Neuronal stem cell (in vitro differentiated cells): ENCODE results near the gene RYR2.

Experiments
- DNase-seq: peaks from one replicate; pipeline ENCODE4 v3.0.0-alpha.2; 2013; ENCODE audit warnings: low spot score
- H2AFZ ChIP-seq: one replicate; pipeline ENCODE4 v1.6.1; 2013; ENCODE audit warnings: mild to moderate bottlenecking, low read length, inconsistent platforms
- H2AK5ac ChIP-seq: 2 replicates; pipeline ENCODE4 v1.6.1; 2013; ENCODE audit warnings: low read depth, mild to moderate bottlenecking, inconsistent platforms, low read length, moderate library complexity, mixed read lengths
- H2BK120ac ChIP-seq: 2 replicates; pipeline ENCODE4 v1.6.1; 2013; ENCODE audit warnings: low read depth, mild to moderate bottlenecking, inconsistent platforms, low read length, moderate library complexity, mixed read lengths
- H2BK12ac ChIP-seq: one replicate; pipeline ENCODE4 v1.6.1; 2013; ENCODE audit warnings: low read length, inconsistent platforms
- H2BK15ac ChIP-seq: 2 replicates; pipeline ENCODE4 v1.6.1; 2013; ENCODE audit warnings: mild to moderate bottlenecking, low read length, inconsistent platforms, mixed read lengths
- H2BK5ac ChIP-seq: one replicate; pipeline ENCODE4 v1.6.1; 2013; ENCODE audit warnings: inconsistent platforms, mild to moderate bottlenecking, low read length, moderate library complexity
- H3K14ac ChIP-seq: one replicate; pipeline ENCODE4 v1.6.1; 2013; ENCODE audit warnings: low read length, inconsistent platforms
- H3K18ac ChIP-seq: 2 replicates; pipeline ENCODE4 v1.6.1; 2013; ENCODE audit warnings: low read length, inconsistent platforms
- H3K23ac ChIP-seq: 2 replicates; pipeline ENCODE4 v1.6.1; 2013; ENCODE audit warnings: low read depth, mild to moderate bottlenecking, mixed read lengths, low read length, inconsistent platforms; ENCODE audit not compliant: poor library complexity
- H3K27ac ChIP-seq: replicated peaks from 3 replicates; pipeline ENCODE4 v1.5.1; 2013; ENCODE audit warnings: low read length, inconsistent platforms
- H3K27me3 ChIP-seq, 3 experiments: 2 replicates each; pipeline ENCODE4 v1.6.1; 2013; ENCODE audit warnings: low read length in 3 of 3, mild to moderate bottlenecking in 2 of 3, inconsistent platforms in 1 of 3, low read depth in 1 of 3, mixed read lengths in 1 of 3, moderate library complexity in 1 of 3; ENCODE audit not compliant: control insufficient read depth in 3 of 3, insufficient read depth in 3 of 3
- H3K36me3 ChIP-seq, 2 donors: replicated peaks in 1 of 2; 2 replicates each; pipeline ENCODE4 v1.6.1; 2013; ENCODE audit warnings: low read length in 2 of 2; ENCODE audit not compliant: control insufficient read depth in 2 of 2, insufficient read depth in 2 of 2
- H3K4ac ChIP-seq: 2 replicates; pipeline ENCODE4 v1.6.1; 2013; ENCODE audit warnings: inconsistent platforms, mild to moderate bottlenecking, low read length, moderate library complexity
- H3K4me1 ChIP-seq, 2 donors: 1 replicate in 1 of 2; 2 replicates in 1 of 2; pipeline ENCODE4 v1.6.1; 2013; ENCODE audit warnings: low read length in 2 of 2, low read depth in 1 of 2; ENCODE audit not compliant: control insufficient read depth in 2 of 2, insufficient read depth in 1 of 2
- H3K4me2 ChIP-seq: one replicate; pipeline ENCODE4 v1.6.1; 2013; ENCODE audit warnings: mild to moderate bottlenecking, low read length, inconsistent platforms; ENCODE audit not compliant: insufficient read depth, poor library complexity, severe bottlenecking
- H3K4me3 ChIP-seq, 2 donors: 2 replicates each; pipeline ENCODE4 v1.5.1; 2013; ENCODE audit warnings: low read length in 2 of 2, mild to moderate bottlenecking in 2 of 2, inconsistent platforms in 1 of 2, moderate library complexity in 1 of 2
- H3K79me1 ChIP-seq: one replicate; pipeline ENCODE4 v1.6.1; 2013; ENCODE audit warnings: low read depth, mild to moderate bottlenecking, inconsistent platforms, low read length, moderate library complexity
- H3K9ac ChIP-seq: one replicate; pipeline ENCODE4 v1.6.1; 2013; ENCODE audit warnings: mild to moderate bottlenecking, low read depth, low read length, inconsistent platforms; ENCODE audit not compliant: poor library complexity
- H3K9me3 ChIP-seq, 2 donors: replicated peaks in 1 of 2; 2 replicates each; pipeline versions ENCODE3 to v1.6.1; 2013; ENCODE audit warnings: low read length in 2 of 2, mild to moderate bottlenecking in 2 of 2, inconsistent platforms in 1 of 2, low read depth in 1 of 2, mixed read lengths in 1 of 2, moderate library complexity in 1 of 2; ENCODE audit not compliant: control insufficient read depth in 2 of 2, insufficient read depth in 1 of 2
- H4K8ac ChIP-seq: one replicate; pipeline ENCODE4 v1.6.1; 2013; ENCODE audit warnings: low read depth, mild to moderate bottlenecking, inconsistent platforms, low read length, moderate library complexity
- H4K91ac ChIP-seq: one replicate; pipeline ENCODE4 v1.6.1; 2013; ENCODE audit warnings: low read length, low read depth, mild to moderate bottlenecking, inconsistent platforms; ENCODE audit not compliant: poor library complexity
- WGBS, 2 donors: extraction: QIAGEN DNeasy Blood & Tissue Kit; methylation state at CpG; one replicate each; pipeline ENCODE4 v1.1.7; 2013; ENCODE audit warnings: missing lambda C conversion rate in 2 of 2, mixed read lengths in 1 of 2; ENCODE audit not compliant: insufficient read length in 2 of 2, insufficient replicate concordance in 1 of 2; ENCODE audit errors: extremely low coverage in 2 of 2; 5-methylcytosine and 5-hydroxymethylcytosine counted together

Gene RYR2

DNA sequence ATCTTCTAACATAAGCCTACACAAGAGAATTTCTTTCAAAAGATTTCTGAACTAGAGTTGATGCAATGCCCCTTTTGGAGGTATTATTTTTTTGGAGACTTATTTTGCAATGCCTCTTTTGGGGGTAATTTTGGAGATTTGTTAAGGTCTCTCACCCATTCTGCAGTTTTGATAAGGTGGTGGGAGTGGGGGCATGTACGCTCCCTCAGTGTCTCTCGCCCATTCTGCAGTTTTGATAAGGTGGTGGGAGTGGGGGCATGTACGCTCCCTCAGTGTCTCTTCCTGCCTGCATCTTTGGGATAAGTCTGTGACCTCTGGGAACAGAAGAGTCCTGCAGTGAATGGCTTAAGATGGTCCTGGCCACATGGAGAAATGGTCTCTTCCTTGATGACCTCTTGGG lies 536.6 kb downstream of the RYR2 start:
- H3K27me3 ChIP-seq = no peaks in the 10 kb centered on the region
- no peaks in the 10 kb centered on the region for H3K9me3 ChIP-seq
- H3K9ac ChIP-seq = no peak overlapping the region
- no peak overlapping the region for H2AFZ ChIP-seq
- H3K4me2 ChIP-seq = no peak overlapping the region
- H3K4me1 ChIP-seq = no peaks in the 10 kb centered on the region
- no peak overlapping the region for H2BK5ac ChIP-seq
- H3K4me3 ChIP-seq = no peak overlapping the region
- H4K91ac ChIP-seq = no peak overlapping the region
- H3K27ac ChIP-seq = no peak overlapping the region
- no peak overlapping the region for H2AK5ac ChIP-seq
- H4K8ac ChIP-seq = no peak overlapping the region
- H2BK12ac ChIP-seq = no peak overlapping the region
- H3K4ac ChIP-seq = no peak overlapping the region
- no peak overlapping the region for H3K23ac ChIP-seq
- H3K14ac ChIP-seq = no peak overlapping the region
- no peak overlapping the region for H3K18ac ChIP-seq
- no peaks in the 10 kb centered on the region for H3K36me3 ChIP-seq
- no peak overlapping the region for H2BK120ac ChIP-seq
- no peak for DNase-seq
- no peak overlapping the region for H2BK15ac ChIP-seq
- no CpG with 5 or more reads among the region's 3 CpGs for WGBS, 2 donors
- H3K79me1 ChIP-seq = no peaks in the 10 kb centered on the region

DNA sequence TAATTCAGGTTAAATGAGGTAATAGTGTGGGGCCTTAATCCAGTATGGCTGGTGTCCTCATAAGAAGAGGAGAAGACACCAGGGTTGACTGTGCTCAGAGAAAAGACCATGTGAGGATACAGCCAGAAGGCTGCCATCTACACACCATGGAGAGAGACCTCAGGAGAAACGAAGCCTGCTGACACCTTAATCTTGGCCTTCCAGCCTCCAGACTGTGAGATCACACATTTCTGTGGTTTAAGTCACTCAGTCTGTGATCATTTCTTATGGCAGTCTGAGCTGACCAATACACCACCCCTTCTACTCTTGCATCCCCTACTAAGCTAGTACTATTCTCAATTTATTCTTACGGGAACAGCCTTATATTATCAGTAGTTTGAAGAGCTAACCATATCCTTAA lies 538.7 kb downstream of the RYR2 start:
- no CpG with 5 or more reads among the region's 2 CpGs for WGBS, 2 donors
- H3K4ac ChIP-seq = no peak overlapping the region
- H3K4me3 ChIP-seq = no peak overlapping the region
- H2BK15ac ChIP-seq = no peak overlapping the region
- H3K14ac ChIP-seq = no peak overlapping the region
- H3K23ac ChIP-seq = no peak overlapping the region
- H3K9me3 ChIP-seq = no peaks in the 10 kb centered on the region
- H3K27ac ChIP-seq = no peak overlapping the region
- no peak overlapping the region for H2AK5ac ChIP-seq
- no peaks in the 10 kb centered on the region for H3K79me1 ChIP-seq
- no peak overlapping the region for H2BK120ac ChIP-seq
- no peak overlapping the region for H3K9ac ChIP-seq
- no peaks in the 10 kb centered on the region for H3K36me3 ChIP-seq
- no peaks in the 10 kb centered on the region for H3K4me1 ChIP-seq
- H2AFZ ChIP-seq = no peak overlapping the region
- no peak for DNase-seq
- no peak overlapping the region for H4K91ac ChIP-seq
- no peak overlapping the region for H2BK5ac ChIP-seq
- no peaks in the 10 kb centered on the region for H3K27me3 ChIP-seq
- H3K18ac ChIP-seq = no peak overlapping the region
- H2BK12ac ChIP-seq = no peak overlapping the region
- H3K4me2 ChIP-seq = no peak overlapping the region
- H4K8ac ChIP-seq = no peak overlapping the region

DNA sequence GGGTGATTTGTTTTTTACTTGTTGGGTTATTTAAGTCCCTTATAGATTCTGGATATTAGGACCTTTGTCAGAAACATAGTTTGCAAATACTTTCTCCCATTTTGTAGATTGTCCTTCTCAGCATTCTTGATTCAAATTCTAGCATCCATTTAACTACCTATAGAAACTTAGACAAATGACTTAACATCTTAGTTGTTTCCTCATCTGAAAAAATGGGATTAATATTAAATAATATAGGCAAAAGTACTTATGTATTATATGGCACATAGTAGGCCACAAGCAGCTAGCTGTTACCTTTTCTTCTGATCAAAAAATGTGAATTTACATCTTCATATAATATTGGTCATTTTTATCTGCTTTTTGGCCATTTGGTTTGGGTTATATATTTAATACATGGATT lies 541.3 kb downstream of the RYR2 start:
- Histone ChIP-seq H3K18ac (no peak overlapping the region), H3K4me3 (no peak overlapping the region), H3K27ac (no peak overlapping the region), H2BK15ac (no peak overlapping the region), H3K9ac (no peak overlapping the region), H3K27me3 (no peaks in the 10 kb centered on the region), H3K4ac (no peak overlapping the region), H2AK5ac (no peak overlapping the region), H2AFZ (no peak overlapping the region), H2BK12ac (no peak overlapping the region), H3K23ac (no peak overlapping the region), H4K8ac (no peak overlapping the region), H3K4me1 (no peaks in the 10 kb centered on the region), H3K36me3 (no peaks in the 10 kb centered on the region), H3K9me3 (no peaks in the 10 kb centered on the region), H3K4me2 (no peak overlapping the region), H3K79me1 (no peaks in the 10 kb centered on the region), H2BK120ac (no peak overlapping the region), H3K14ac (no peak overlapping the region), H4K91ac (no peak overlapping the region), H2BK5ac (no peak overlapping the region)
- no peak for DNase-seq

DNA sequence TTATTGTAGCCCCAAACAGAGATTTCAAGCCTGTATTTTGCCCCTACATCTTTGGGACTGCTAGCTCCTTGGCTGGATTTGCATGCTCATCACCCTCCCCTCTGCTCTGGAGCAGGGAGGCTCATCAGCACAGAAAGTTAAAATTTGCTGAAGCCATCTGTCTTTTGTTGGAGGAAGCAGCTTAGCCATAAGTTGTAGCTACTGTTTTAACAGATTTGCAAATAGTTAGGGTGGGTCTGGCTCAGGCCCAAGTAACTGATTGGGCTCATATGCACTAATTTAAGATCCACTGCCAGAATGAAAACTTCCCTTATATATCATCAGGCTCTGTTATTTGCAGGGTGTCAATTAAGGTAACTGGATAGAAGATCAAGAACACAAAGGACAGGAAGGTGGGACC lies 541.8 kb downstream of the RYR2 start:
- no peak overlapping the region for H3K4ac ChIP-seq
- H4K8ac ChIP-seq = no peak overlapping the region
- H3K23ac ChIP-seq = no peak overlapping the region
- no peak overlapping the region for H3K4me3 ChIP-seq
- H3K27ac ChIP-seq = no peak overlapping the region
- no peak overlapping the region for H2BK12ac ChIP-seq
- H2AK5ac ChIP-seq = no peak overlapping the region
- no peak overlapping the region for H2BK120ac ChIP-seq
- H4K91ac ChIP-seq = no peak overlapping the region
- no peak overlapping the region for H3K4me2 ChIP-seq
- H3K27me3 ChIP-seq = no peaks in the 10 kb centered on the region
- H3K14ac ChIP-seq = no peak overlapping the region
- H3K9ac ChIP-seq = no peak overlapping the region
- H2AFZ ChIP-seq = no peak overlapping the region
- no peaks in the 10 kb centered on the region for H3K4me1 ChIP-seq
- H2BK15ac ChIP-seq = no peak overlapping the region
- no peak overlapping the region for H3K18ac ChIP-seq
- no peak for DNase-seq
- no peak overlapping the region for H2BK5ac ChIP-seq
- H3K9me3 ChIP-seq = no peaks in the 10 kb centered on the region
- no peaks in the 10 kb centered on the region for H3K36me3 ChIP-seq
- H3K79me1 ChIP-seq = no peaks in the 10 kb centered on the region
